SW480 (cell line): Measurements from ENCODE around the gene NFIX.
A peak's percentile ranks its signal among the peaks of the same experiment; 100 is the strongest.

ENCODE experiments used
- DNase-seq: peaks from one replicate; pipeline ENCODE4 v3.0.0-alpha.2; 2016; ENCODE audit warnings: low spot score

Gene NFIX

GRCh38 chr19:13037161-13037560 is 41.9 kb downstream of the NFIX start:
- DNase-seq = peak; percentile 68

- no peak for DNase-seq
These were observed 42.5 kb downstream of the NFIX start for GRCh38 chr19:13037731-13038130.

- no peak for DNase-seq
These were observed 43.3 kb downstream of the NFIX start for GRCh38 chr19:13038306-13039210.

- no peak for DNase-seq
These were observed 44.0 kb downstream of the NFIX start for GRCh38 chr19:13039211-13039789.

GRCh38 chr19:13040232-13040947 is 45.1 kb downstream of the NFIX start:
- no peak for DNase-seq

- DNase-seq = no peak
These were observed 45.6 kb downstream of the NFIX start for GRCh38 chr19:13040948-13041292.

- no peak for DNase-seq
These were observed 47.3 kb downstream of the NFIX start for GRCh38 chr19:13042443-13043130.

GRCh38 chr19:13043285-13043684 is 48.0 kb downstream of the NFIX start:
- DNase-seq = no peak

GRCh38 chr19:13044231-13044836 is 49.1 kb downstream of the NFIX start:
- DNase-seq = no peak

- no peak for DNase-seq
These were observed 50.5 kb downstream of the NFIX start for GRCh38 chr19:13045812-13046211.

GRCh38 chr19:13047374-13047773 is 52.1 kb downstream of the NFIX start:
- no peak for DNase-seq

- no peak for DNase-seq
These were observed 55.0 kb downstream of the NFIX start for GRCh38 chr19:13050274-13050673.

- no peak for DNase-seq
These were observed 56.4 kb downstream of the NFIX start for GRCh38 chr19:13051557-13052165.

- DNase-seq = no peak
These were observed 57.3 kb downstream of the NFIX start for GRCh38 chr19:13052447-13053175.

GRCh38 chr19:13053238-13053637 is 58.0 kb downstream of the NFIX start:
- DNase-seq = no peak

GRCh38 chr19:13053761-13054625 is 58.7 kb downstream of the NFIX start:
- DNase-seq = peak; percentile 94

- DNase-seq = no peak
These were observed 59.4 kb downstream of the NFIX start for GRCh38 chr19:13054626-13055212.

- peak; percentile 59 for DNase-seq
These were observed 60.2 kb downstream of the NFIX start for GRCh38 chr19:13055213-13056051.
